Liver (tissue), 9 donors: Measurements from ENCODE around the gene ACACA. TPM values are rescaled to one million over a fixed set of nuclear protein-coding genes. Genes with fewer than 3 reads are reported as not detected.
A peak's percentile ranks its signal among the peaks of the same experiment; 100 is the strongest.

Source experiments
- DNase-seq: peaks from one replicate; pipeline ENCODE4 v3.0.0-alpha.2; 2017; ENCODE audit warnings: low spot score
- H3K27ac ChIP-seq, 2 donors: one replicate each; pipeline ENCODE4 v1.7.0; 2013; ENCODE audit warnings: inconsistent platforms in 2 of 2, low read length in 2 of 2, control low read depth in 1 of 2, low read depth in 1 of 2, mild to moderate bottlenecking in 1 of 2
- H3K27me3 ChIP-seq, 4 donors: one replicate each; pipeline versions ENCODE4 v1.6.1 to v1.7.0; 2013; ENCODE audit warnings: low read length in 3 of 4, inconsistent platforms in 1 of 4, mild to moderate bottlenecking in 1 of 4, moderate library complexity in 1 of 4; ENCODE audit not compliant: control insufficient read depth in 4 of 4, insufficient read depth in 4 of 4
- H3K36me3 ChIP-seq, 4 donors: one replicate each; pipeline versions ENCODE4 v1.6.1 to v1.7.0; 2013; ENCODE audit warnings: low read length in 3 of 4, mild to moderate bottlenecking in 3 of 4, low read depth in 1 of 4, moderate library complexity in 1 of 4; ENCODE audit not compliant: control insufficient read depth in 4 of 4, insufficient read depth in 3 of 4
- H3K4me1 ChIP-seq, 4 donors: one replicate each; pipeline versions ENCODE4 v1.6.1 to v1.7.0; 2013; ENCODE audit warnings: low read length in 3 of 4, mild to moderate bottlenecking in 3 of 4, moderate library complexity in 1 of 4; ENCODE audit not compliant: control insufficient read depth in 4 of 4, insufficient read depth in 4 of 4
- H3K4me3 ChIP-seq, 3 donors: one replicate each; pipeline versions ENCODE4 v1.6.1 to v1.7.0; 2013; ENCODE audit warnings: low read length in 3 of 3, control low read depth in 1 of 3, low read depth in 1 of 3, mild to moderate bottlenecking in 1 of 3
- H3K9ac ChIP-seq, 2 donors: one replicate each; pipeline ENCODE4 v1.7.0; 2013; ENCODE audit warnings: low read length in 2 of 2, mild to moderate bottlenecking in 2 of 2, moderate library complexity in 2 of 2, control low read depth in 1 of 2, low read depth in 1 of 2
- H3K9me3 ChIP-seq, 4 donors: one replicate each; pipeline versions ENCODE4 v1.6.1 to v1.7.0; 2013; ENCODE audit warnings: low read length in 3 of 4; ENCODE audit not compliant: control insufficient read depth in 4 of 4
- CTCF ChIP-seq: fragments of 150-350 bp; IDR thresholded peaks from 2 replicates; pipeline ENCODE4 v1.5.1; 2017; ENCODE audit warnings: improper control_type of control experiment, low read depth, low read length; ENCODE audit not compliant: missing input control
- EGR1 ChIP-seq, 2 donors: IDR thresholded peaks; 2 replicates each; pipeline ENCODE4 v1.6.1; 2016 to 2018; ENCODE audit warnings: antibody characterized with exemption in 2 of 2, low read depth in 2 of 2
- FOXA2 ChIP-seq: IDR thresholded peaks from 2 replicates; pipeline ENCODE4 v1.6.1; 2016; ENCODE audit warnings: antibody characterized with exemption
- GABPA ChIP-seq, 2 donors: IDR thresholded peaks in 1 of 2; conservative IDR thresholded peaks in 1 of 2; 2 replicates each; pipeline ENCODE4 v1.6.1; 2016; ENCODE audit warnings: antibody characterized with exemption in 2 of 2, mild to moderate bottlenecking in 1 of 2, moderate library complexity in 1 of 2
- HNF4A ChIP-seq, 2 donors: conservative IDR thresholded peaks; 2 replicates each; pipeline ENCODE4 v1.6.1; 2016; ENCODE audit warnings: antibody characterized with exemption in 2 of 2, mild to moderate bottlenecking in 2 of 2
- HNF4G ChIP-seq: IDR thresholded peaks from 2 replicates; pipeline ENCODE4 v1.6.1; 2016; ENCODE audit warnings: antibody characterized with exemption
- JUND ChIP-seq, 2 donors: IDR thresholded peaks; 2 replicates each; pipeline ENCODE4 v1.6.1; 2016; ENCODE audit warnings: antibody characterized with exemption in 2 of 2
- NR2F2 ChIP-seq: IDR thresholded peaks from 2 replicates; pipeline ENCODE4 v1.6.1; 2016; ENCODE audit warnings: antibody characterized with exemption
- RXRA ChIP-seq, 2 donors: IDR thresholded peaks; 2 replicates each; pipeline ENCODE4 v1.6.1; 2017 to 2018; ENCODE audit warnings: antibody characterized with exemption in 2 of 2, mild to moderate bottlenecking in 1 of 2
- SP1 ChIP-seq: IDR thresholded peaks from 2 replicates; pipeline ENCODE4 v1.6.1; 2018; ENCODE audit warnings: antibody characterized with exemption, mild to moderate bottlenecking
- YY1 ChIP-seq: IDR thresholded peaks from 2 replicates; pipeline ENCODE4 v1.6.1; 2016; ENCODE audit warnings: antibody characterized with exemption, mild to moderate bottlenecking
- WGBS: extraction: QIAGEN DNeasy Blood & Tissue Kit; methylation state at CpG from one replicate; pipeline ENCODE4 v1.1.7; 2013; 5-methylcytosine and 5-hydroxymethylcytosine counted together
- polyA plus RNA-seq, 2 donors: library from polyadenylated mRNA; stranded (reverse) in 1 of 2; unstranded in 1 of 2; fragments of 200-250 nt in 1 of 2; fragments of >200 nt in 1 of 2; fragmentation: Nextera tagmentation in 1 of 2; extraction: Ambion mirVana in 1 of 2; gene quantifications; one replicate each; pipeline versions ENCODE4 v1.2.1 to v1.2.3, GENCODE V29; 2013 to 2015
- total RNA-seq, 2 donors: library from RNA; depleted of rRNA; stranded (reverse); fragments of >200 nt; gene quantifications; one replicate each; pipeline ENCODE4 v1.2.3, GENCODE V29; 2014
- TF ChIP-seq, protein P1 (sequence below): IDR thresholded peaks from 2 replicates; pipeline ENCODE4 v1.6.1; 2016; ENCODE audit warnings: antibody characterized with exemption
- donor health status: healthy.
- donor health status: healthy.
- donor health status: healthy.
- donor health status: healthy.
- donor health status: healthy.

ACACA gene
- total and polyA plus RNA-seq, 4 donors = 14.8 to 49.5 (median 31.2) TPM

DNA sequence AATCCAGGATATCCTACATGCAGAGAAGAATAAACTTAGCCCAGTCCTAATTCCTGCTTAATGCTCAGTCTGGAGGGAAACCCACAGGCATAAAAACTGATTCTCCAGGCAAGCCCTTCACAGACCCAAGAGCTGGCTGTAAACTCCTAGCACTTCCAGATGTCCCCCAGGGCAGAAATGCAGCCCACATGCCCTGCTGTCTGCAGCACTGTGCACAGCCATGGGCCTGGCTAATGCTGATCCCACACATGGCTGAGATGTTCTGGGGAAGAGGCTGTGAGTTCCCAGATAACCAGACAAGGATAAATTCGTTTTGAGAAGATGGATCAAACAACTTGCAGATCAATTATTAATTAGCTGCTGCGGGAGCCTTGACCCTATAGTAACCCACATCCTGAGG lies 309.5 kb downstream of the ACACA start:
- TF ChIP-seq YY1 (no peak), GABPA (IDR thresholded peaks at IDR 0.05 in 1 of 2, conservative IDR thresholded peaks at IDR 0.05 in 1 of 2) (no peak), HNF4A (conservative IDR thresholded peaks at IDR 0.05) (no peak), RXRA (IDR thresholded peaks at IDR 0.05) (no peak), CTCF (no peak)
- H3K9me3 ChIP-seq = no peaks in the 10 kb centered on the region
- no peaks in the 10 kb centered on the region for H3K27me3 ChIP-seq
- H3K4me3 ChIP-seq = no peak overlapping the region
- 72% methylated on average over 2 of the region's 2 CpGs for WGBS
- peaks cover 14 to 54% (median 28%) of the 10 kb centered on the region in 4 donors for H3K36me3 ChIP-seq
- H3K9ac ChIP-seq = no peak overlapping the region
- H3K27ac ChIP-seq = no peak overlapping the region
- no peaks in the 10 kb centered on the region for H3K4me1 ChIP-seq
- DNase-seq = no peak

GRCh38 chr17:37096071-37096470 lies 310.6 kb downstream of the ACACA start:
- Histone ChIP-seq H3K4me1 (no peaks in the 10 kb centered on the region), H3K27ac (no peak overlapping the region), H3K36me3 (peaks cover 16 to 52% (median 29%) of the 10 kb centered on the region in 4 donors), H3K9ac (no peak overlapping the region), H3K9me3 (no peaks in the 10 kb centered on the region), H3K27me3 (no peaks in the 10 kb centered on the region), H3K4me3 (no peak overlapping the region)
- no peak for TF ChIP-seq HNF4G
- TF ChIP-seq HNF4A (conservative IDR thresholded peaks at IDR 0.05) = peak; percentile 19 to 72
- WGBS = 71% methylated on average over 2 of the region's 2 CpGs
- DNase-seq = no peak

- TF ChIP-seq SP1 = no peak
- TF ChIP-seq, protein P1, sequence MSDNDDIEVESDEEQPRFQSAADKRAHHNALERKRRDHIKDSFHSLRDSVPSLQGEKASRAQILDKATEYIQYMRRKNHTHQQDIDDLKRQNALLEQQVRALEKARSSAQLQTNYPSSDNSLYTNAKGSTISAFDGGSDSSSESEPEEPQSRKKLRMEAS = no peak
- TF ChIP-seq RXRA (IDR thresholded peaks at IDR 0.05) = no peak
- no peak overlapping the region for H3K27ac ChIP-seq
- H3K9ac ChIP-seq = no peak overlapping the region
- WGBS = 93% methylated on average over 4 of the region's 4 CpGs
- H3K27me3 ChIP-seq = no peaks in the 10 kb centered on the region
- H3K9me3 ChIP-seq = no peaks in the 10 kb centered on the region
- no peak for DNase-seq
- no peaks in the 10 kb centered on the region for H3K4me1 ChIP-seq
- peaks cover 16 to 61% (median 34%) of the 10 kb centered on the region in 4 donors for H3K36me3 ChIP-seq
- H3K4me3 ChIP-seq = no peak overlapping the region
These were observed 312.2 kb downstream of the ACACA start for GRCh38 chr17:37094391-37094790.

GRCh38 chr17:37092701-37093100 lies 313.9 kb downstream of the ACACA start:
- H3K36me3 ChIP-seq = peaks cover 11 to 69% (median 35%) of the 10 kb centered on the region in 4 donors
- DNase-seq = no peak
- no peak overlapping the region for H3K4me3 ChIP-seq
- no peaks in the 10 kb centered on the region for H3K4me1 ChIP-seq
- H3K27me3 ChIP-seq = no peaks in the 10 kb centered on the region
- H3K27ac ChIP-seq = no peak overlapping the region
- TF ChIP-seq HNF4G (no peak), FOXA2 (no peak), JUND (IDR thresholded peaks at IDR 0.05) (no peak), EGR1 (IDR thresholded peaks at IDR 0.05; ENCODE audit: low read depth in 2 of 2) (no peak), SP1 (no peak), CTCF (no peak), NR2F2 (no peak)
- H3K9me3 ChIP-seq = no peaks in the 10 kb centered on the region
- no peak overlapping the region for H3K9ac ChIP-seq
